ENCODE results near the gene GPR39.

DNA sequence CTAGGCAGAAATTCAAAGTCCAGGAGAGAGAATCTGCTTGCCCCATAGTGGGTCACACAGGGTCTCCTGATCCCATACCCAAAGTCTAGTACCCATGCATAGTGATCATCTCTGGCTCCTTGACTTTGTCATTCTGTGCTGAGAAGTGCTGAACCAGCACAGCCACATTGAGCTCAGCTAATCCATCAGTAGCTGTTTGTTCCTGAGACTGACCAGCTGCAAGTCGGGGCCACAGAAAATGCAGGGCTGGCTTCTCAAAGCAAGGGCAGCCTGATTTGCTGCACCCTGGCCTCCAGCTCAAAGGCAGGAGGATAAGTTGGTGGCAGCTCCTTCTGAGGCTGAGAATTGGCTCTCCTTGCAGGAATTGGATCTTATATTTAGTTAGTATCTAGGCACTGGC is 181.2 kb downstream of the GPR39 start:
- TF ChIP-seq, protein P1, sequence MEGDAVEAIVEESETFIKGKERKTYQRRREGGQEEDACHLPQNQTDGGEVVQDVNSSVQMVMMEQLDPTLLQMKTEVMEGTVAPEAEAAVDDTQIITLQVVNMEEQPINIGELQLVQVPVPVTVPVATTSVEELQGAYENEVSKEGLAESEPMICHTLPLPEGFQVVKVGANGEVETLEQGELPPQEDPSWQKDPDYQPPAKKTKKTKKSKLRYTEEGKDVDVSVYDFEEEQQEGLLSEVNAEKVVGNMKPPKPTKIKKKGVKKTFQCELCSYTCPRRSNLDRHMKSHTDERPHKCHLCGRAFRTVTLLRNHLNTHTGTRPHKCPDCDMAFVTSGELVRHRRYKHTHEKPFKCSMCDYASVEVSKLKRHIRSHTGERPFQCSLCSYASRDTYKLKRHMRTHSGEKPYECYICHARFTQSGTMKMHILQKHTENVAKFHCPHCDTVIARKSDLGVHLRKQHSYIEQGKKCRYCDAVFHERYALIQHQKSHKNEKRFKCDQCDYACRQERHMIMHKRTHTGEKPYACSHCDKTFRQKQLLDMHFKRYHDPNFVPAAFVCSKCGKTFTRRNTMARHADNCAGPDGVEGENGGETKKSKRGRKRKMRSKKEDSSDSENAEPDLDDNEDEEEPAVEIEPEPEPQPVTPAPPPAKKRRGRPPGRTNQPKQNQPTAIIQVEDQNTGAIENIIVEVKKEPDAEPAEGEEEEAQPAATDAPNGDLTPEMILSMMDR (IDR thresholded peaks at IDR 0.05; ENCODE audit: insufficient read depth, low read length, poor library complexity, severe bottlenecking), result no peak
- no peak for TF ChIP-seq EZH2phosphoT487 (conservative IDR thresholded peaks at IDR 0.05; ENCODE audit: low read length)
